Spleen (tissue), 7 donors: ENCODE measurements around the gene FNBP1L.

Experiments
- CTCF ChIP-seq, 11 experiments: fragments of 200-600 bp in 7 of 11; fragments of 450-650 bp in 4 of 11; sonication (generic) in 4 of 11; IDR thresholded peaks in 8 of 11; conservative IDR thresholded peaks in 3 of 11; 1 replicate in 7 of 11; 2 replicates in 4 of 11; pipeline versions ENCODE4 v1.4.0 to v1.8.0; 2016 to 2021; ENCODE audit warnings: antibody characterized with exemption in 11 of 11, inconsistent platforms in 4 of 11, mild to moderate bottlenecking in 1 of 11
- POLR2A ChIP-seq, 3 donors: fragments of 450-650 bp; IDR thresholded peaks; one replicate each; pipeline ENCODE4 v1.5.1; 2017; ENCODE audit warnings: antibody characterized with exemption in 3 of 3, mild to moderate bottlenecking in 1 of 3
- POLR2AphosphoS5 ChIP-seq, 3 donors: sonication (generic); formaldehyde crosslinking; IDR thresholded peaks; one replicate each; pipeline ENCODE4 v1.5.1; 2017; ENCODE audit warnings: antibody characterized with exemption in 3 of 3
- donor health status: DM: no; HTN: no; CAD: no; lungs with moderate emphysema.
- donor health status: DM: no; HTN: no; CAD: no.
- donor health status: DM: no; HTN: no; CAD: no.

- no peak for TF ChIP-seq CTCF (IDR thresholded peaks at IDR 0.05 in 8 of 11, conservative IDR thresholded peaks at IDR 0.05 in 3 of 11)
- TF ChIP-seq POLR2AphosphoS5 (IDR thresholded peaks at IDR 0.05), result no peak
- TF ChIP-seq POLR2A (IDR thresholded peaks at IDR 0.05), result no peak
These were observed 28.6 kb upstream of the FNBP1L start for GRCh38 chr1:93419344-93419743.
